ENCODE data around the gene SPACA5B.
"Not testable (repeated sequence)": the region's sequence is repeated elsewhere in the genome, so short reads cannot be mapped to it uniquely, and the experiment has no call there.

Gene SPACA5B

GRCh38 chrX:48130326-48130725, at the start of gene SPACA5B:
SPACA5B (plus strand) TSS chrX:48130626; CDS start chrX:48130688, 62 bp downstream.
- not testable (repeated sequence) for DNase-seq

DNA sequence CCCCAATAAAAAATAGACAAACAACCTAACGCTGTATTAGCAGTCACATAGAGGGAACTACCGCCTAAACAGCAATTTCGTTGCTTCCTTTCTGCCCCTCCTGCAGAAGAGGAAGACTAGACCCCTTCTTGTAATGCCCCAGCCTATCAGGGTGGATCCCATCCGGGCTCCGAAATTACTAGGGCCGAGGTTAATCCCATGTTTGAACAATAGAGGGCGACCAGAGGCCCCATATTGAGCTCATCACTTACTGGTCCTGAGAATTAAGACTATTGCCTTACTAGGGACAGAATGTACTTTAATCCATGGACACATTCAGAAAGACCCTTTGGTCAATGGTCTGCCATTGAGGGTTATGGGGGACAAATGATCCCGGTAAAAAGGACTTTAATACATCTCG, 47.2 kb upstream of the SPACA5B start:
- peak; percentile 18 to 34 for DNase-seq

- DNase-seq = no peak
Observed at GRCh38 chrX:48083706-48084105, 46.7 kb upstream of the SPACA5B start.

DNA sequence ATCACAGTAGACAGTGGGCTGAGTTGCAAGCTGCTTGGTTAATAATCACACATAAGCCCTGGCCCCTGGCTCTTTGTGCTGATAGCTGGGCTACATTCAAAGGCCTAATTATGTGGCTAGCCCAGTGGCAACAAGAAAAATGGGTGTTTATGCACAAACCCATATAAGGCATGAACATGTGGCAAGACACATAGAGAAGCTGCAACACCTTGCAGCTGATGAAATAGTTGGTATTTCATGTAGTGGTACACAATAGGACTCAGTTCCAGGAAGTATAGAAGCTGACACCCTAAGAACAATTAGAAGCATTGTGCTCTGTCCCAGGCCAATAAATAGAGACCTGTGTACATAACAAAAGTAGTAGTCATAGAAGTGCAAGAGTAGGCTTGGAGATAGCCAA, 44.3 kb upstream of the SPACA5B start:
- DNase-seq = no peak

GRCh38 chrX:48090123-48090522, 40.3 kb upstream of the SPACA5B start:
- no peak for DNase-seq

- DNase-seq = not testable (repeated sequence)
Observed at GRCh38 chrX:48092558-48092957, 37.9 kb upstream of the SPACA5B start.

GRCh38 chrX:48101443-48101842, 29.0 kb upstream of the SPACA5B start:
- DNase-seq = no peak

GRCh38 chrX:48102874-48103374, 27.5 kb upstream of the SPACA5B start:
- no peak for DNase-seq

- DNase-seq = no peak
Observed at GRCh38 chrX:48107717-48108116, 22.7 kb upstream of the SPACA5B start.

DNA sequence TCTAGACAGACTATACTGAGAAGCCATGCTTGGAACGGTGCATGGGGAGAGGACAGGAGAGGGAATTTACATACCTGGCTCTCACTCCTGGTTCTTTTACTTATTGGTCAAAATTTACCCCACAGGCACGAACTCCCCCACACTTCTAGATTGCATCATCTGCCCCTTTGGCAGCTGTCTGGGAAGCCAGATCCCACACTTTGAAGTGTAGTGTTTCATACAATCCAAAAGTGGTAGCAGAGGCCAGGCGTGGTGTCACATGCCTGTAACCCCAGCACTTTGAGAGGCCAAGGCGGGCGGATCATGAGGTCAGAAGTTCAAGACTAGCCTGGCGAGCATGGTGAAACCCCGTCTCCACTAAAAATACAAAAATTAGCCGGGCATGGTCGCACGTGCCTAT, 5.1 kb upstream of the SPACA5B start:
- DNase-seq = not testable (repeated sequence)

DNA sequence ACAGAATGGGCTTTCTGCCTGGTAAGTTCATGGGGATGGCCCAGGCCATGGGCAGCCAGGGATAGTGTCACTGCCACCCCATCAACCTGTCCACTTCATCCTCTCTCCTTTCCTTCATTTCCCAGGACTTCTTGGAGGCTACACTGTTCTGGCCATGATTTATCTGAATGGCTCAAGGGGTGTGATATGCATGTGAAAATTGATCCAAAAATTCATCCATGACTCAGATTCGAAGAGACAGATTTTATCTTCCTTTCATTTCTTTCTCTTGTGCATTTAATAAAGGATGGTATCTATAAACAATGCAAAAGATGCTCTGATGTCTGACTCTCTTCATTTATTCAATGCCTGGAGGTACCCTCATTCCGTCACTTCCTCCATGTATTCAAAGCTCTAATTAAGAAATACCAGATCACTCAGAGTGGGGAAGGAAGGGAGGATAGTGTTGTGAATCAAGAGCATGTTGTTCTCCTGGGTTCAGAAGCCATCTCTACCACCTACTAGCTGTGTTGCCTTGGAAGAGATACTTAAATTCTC, 1.9 kb downstream of the SPACA5B start:
- not testable (repeated sequence) for DNase-seq

DNA sequence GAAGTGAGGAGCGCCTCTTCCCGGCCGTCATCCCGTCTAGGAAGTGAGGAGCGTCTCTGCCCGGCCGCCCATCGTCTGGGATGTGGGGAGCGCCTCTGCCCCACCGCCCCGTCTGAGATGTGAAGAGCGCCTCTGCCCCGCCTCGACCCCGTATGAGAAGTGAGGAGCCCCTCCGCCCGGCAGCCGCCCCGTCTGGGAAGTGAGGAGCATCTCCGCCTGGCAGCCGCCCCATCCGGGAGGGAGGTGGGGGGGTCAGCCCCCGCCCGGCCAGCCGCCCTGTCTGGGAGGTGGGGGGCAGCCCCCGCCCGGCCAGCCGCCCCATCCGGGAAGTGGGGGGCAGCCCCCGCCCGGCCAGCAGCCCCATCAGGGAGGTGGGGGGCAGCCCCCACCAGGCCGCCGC, 8.7 kb downstream of the SPACA5B start:
- DNase-seq = not testable (repeated sequence)

DNA sequence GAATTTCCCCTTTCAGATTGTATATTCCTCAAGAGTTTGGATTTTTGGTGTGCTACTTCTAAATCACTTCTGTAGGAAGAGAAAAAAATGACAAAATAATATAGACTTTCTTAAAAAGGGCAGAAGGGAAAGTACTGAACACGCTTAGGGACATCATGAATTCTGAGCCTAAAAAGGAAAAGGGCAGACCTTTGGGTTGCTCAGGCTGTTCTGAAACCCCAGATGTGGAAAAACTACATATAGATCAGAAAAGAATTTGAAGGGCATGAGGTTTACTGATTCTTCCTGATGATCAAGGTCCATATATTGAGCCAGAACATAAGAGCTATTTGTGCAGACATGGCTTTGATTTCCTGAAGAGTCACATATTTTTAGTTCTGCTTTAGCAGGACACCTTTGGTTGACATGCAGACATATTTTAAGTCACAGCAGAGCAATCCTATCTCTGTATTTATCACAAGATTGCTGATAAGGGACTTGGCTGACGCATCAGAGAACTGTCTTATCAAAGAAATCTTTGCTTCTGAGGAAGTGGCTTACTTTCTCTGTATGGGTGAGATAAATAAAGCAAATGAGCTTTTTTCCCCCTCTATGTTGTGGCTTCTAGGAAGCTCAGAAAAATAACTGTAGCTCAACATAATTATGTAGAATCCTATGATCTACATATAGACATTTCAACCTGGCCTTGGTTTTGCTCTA, 11.5 kb downstream of the SPACA5B start:
- not testable (repeated sequence) for DNase-seq

- peak; percentile 5 to 53 for DNase-seq
Observed at GRCh38 chrX:48142697-48143096, 12.3 kb downstream of the SPACA5B start.

DNA sequence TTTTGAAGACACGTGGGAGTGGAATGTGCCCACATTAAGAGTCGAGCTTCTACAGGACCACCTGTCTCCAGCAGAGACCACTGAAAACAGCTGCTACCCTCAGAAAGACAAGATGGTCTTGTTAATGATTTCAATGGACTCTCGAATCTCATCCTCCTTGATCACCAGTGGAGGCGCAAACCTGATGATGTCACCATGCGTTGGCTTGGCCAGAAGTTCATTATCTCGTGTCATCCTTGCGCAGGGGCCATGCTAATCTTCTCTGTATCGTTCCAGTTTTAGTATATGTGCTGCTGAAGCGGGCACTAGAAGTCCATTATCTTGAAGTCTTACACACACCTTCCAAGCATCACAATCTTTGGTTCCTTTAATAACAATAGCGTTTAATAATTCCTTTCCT, 23.3 kb downstream of the SPACA5B start:
- no peak for DNase-seq

GRCh38 chrX:48154796-48155195, 24.4 kb downstream of the SPACA5B start:
- no peak for DNase-seq

- no peak for DNase-seq
Observed at GRCh38 chrX:48156014-48156413, 25.6 kb downstream of the SPACA5B start.

- DNase-seq = no peak
Observed at GRCh38 chrX:48165241-48165640, 34.8 kb downstream of the SPACA5B start.

GRCh38 chrX:48166322-48166721, 35.9 kb downstream of the SPACA5B start:
- DNase-seq = not testable (repeated sequence)

DNA sequence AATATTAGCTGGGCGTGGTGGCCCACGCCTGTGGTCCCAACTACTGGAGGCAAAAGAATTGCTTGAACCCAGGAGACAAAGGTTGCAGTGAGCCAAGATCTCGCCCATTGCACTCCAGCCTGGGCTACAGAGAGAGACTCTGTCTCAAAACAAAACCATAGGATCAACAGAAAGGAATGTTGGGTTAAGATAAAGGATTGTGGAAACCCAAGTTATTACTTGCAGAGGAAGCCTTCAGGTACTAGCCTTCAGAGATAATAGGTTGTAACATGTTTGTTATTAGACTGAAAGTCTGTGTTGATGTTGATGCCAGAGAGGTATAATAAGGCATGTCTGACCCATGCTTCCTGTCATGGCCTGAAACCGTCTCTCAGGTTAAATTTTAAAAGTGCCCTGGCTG, 49.3 kb downstream of the SPACA5B start:
- no peak for DNase-seq

GRCh38 chrX:48180811-48181210, 50.4 kb downstream of the SPACA5B start:
- no peak for DNase-seq

- DNase-seq = not testable (repeated sequence)
Observed at GRCh38 chrX:48181882-48182281, 51.5 kb downstream of the SPACA5B start.

Data from stimulated activated CD4-positive, alpha-beta T cell treated with anti-CD3 and anti-CD28 coated beads, Interleukin-4, amount 100 ng/mL, for 4 hours (primary cell).